Measurements from ENCODE around the gene KIF1B. TPM values are rescaled to one million over a fixed set of nuclear protein-coding genes. Genes with fewer than 3 reads are reported as not detected.
A peak's percentile ranks its signal among the peaks of the same experiment; 100 is the strongest.
"Not testable (repeated sequence)": the region's sequence is repeated elsewhere in the genome, so short reads cannot be mapped to it uniquely, and the experiment has no call there.

The KIF1B gene
- polyA plus RNA-seq, 4 donors = 39.2 to 51.4 (median 42.2) TPM

DNA sequence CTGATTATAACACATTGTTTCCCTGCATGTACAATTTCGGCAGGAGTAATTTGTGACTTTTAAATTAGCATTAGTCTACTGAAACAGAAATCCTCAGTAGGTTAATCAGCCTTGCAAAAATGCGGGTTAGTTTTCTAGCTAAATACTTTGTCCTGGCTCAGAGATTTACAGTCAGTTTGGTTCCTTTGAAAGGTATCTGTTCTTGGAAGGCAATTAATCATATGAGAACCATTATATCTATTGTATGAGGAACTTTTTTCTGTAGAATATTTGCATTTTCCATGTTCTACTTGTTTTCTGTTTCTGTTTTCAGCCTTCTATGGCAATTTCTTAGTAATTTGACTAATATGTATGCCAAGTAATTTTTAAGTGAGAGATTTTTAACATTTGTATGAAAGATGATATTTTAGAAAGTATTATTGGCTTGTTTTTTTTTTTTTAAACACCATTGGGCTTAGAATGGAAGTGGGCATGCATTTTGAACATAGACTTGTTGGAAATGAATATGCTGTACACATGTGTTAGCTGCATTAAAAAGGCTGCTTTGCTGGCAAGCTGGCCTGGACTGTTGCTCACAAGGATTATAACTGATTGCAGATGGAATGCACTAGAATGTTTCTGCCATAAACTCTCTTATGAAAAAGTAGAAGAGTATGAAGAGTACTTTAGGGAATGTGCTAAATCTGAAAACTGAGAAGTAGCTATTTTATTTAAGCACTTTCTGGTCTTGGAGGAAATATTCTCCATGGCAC, 26.2 kb downstream of the KIF1B start:
- no peak for DNase-seq (ENCODE audit: low read depth in 4 of 4, low spot score in 2 of 4)

DNA sequence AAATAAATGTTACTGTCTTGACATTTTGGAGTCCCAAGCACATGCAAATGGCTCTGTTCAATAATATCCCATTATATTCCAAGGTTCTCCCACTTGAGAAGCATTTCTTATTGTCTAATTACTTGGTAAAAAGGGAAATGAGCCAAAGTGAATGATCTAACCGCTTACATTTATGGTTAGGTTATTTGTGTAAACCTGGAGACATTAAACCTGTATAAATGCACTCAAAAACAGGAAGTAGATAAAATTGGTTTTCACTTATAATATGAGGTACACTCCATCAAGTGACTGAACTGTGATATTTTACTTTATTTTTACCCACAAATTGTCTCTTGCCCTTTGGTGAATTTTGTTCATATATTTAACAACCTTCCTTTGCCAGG, 26.8 kb downstream of the KIF1B start:
- no peak for DNase-seq (ENCODE audit: low read depth in 4 of 4, low spot score in 2 of 4)

DNA sequence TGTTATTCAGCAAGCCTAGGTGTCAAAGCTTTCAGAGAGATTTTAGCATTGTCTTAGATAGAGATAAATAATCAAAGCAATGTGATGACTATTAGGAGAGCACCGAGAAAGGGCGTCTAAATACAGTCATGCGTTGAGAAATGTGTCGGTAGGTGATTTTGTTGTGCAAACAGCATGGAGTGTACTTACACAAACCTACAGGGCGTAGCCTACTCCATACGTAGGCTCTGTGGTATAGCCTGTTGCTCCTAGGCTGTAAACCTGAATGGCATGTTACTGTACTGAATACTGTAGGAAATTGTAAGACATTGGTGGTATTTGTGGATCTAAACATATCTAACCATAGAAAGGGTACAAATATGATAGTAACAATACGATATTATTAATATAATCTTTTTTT, 31.8 kb downstream of the KIF1B start:
- DNase-seq (ENCODE audit: low read depth in 4 of 4, low spot score in 2 of 4) = no peak

DNA sequence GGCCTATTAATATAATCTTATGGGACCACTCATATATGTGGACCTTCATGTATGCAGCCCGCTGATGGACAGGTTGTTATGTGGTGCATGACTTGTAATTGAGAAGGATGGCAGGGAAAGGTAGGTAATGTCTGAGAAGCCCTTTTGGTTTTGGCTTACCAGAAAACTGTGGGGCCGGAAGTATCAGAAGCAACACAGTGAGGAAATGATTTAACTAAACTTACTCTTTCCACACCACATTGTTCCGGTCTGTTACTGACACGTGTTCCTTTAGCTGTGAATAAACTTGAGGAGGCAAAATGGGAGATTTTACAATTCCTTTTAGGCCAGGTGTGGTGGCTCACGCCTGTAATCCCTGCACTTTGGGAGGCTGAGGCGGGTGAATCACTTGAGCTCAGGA, 32.4 kb downstream of the KIF1B start:
- DNase-seq (ENCODE audit: low read depth in 4 of 4, low spot score in 2 of 4) = no peak

DNA sequence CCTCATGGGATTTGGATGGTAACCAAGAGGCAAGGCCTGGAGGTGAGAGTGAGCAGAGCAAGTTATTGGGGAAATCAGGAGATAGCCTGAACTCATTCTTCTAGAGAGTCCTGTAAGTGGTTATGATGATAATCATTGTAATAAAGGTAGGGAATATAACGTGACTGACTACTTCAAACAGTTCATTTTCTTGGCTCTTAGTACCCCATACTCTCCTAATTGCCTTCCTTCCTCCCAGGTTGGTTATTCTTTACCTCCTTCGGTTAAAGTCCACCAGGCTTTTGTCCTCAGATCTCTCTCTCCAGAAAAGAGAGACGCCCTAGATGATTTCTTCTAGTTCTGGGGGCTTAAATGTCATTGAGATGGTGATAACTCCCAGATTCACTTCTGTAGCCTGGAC, 35.3 kb downstream of the KIF1B start:
- no peak for DNase-seq (ENCODE audit: low read depth in 4 of 4, low spot score in 2 of 4)

DNA sequence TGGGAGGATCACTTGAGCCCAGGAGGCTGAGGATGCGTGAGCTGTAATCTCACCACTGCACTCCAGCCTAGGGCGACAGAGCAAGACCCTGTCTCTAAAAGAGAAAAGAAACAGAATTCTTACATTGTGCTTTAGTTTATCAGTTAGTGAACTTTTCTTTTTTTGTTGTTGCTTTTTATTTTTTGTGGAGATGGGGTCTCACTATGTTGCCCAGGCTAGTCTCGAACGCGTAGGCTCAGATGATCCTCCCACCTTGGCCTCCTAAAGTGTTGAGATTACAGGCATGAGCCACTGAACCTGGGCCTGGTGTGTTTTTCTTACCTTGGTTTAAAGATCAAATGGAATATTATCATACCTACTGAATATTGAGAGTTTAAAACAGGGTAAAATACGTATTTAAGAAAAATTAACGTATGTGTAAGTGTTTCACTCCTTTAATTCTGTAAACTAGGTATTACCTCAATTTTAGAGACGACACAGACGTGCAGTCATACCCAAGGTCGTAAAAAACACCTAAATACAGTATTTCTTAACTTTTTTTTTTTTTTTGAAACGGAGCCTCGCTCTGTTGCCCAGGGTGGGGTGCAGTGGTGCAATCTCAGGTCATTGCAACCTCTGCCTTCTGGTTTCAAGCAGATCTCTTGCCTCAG, 39.6 kb downstream of the KIF1B start:
- DNase-seq (ENCODE audit: low read depth in 4 of 4, low spot score in 2 of 4) = no peak

DNA sequence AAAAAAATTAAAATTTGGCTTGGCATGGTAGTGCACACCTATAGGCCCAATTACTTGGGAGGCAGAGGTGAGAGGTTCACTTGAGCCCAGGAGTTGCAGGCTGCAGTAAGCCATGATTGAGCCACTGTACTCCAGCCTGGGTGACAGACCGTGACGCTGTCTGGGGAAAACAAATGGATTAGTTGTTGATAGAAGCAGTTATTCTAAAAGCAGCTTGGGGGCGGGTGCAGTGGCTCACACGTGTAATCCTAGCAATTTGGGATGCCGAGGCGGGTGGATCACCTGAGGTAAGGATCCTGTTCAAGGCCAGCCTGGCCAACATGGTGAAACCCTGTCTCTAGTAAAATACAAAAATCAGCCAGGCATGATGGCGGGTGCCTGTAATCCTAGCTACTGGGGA, 40.3 kb downstream of the KIF1B start:
- DNase-seq (ENCODE audit: low read depth in 4 of 4, low spot score in 2 of 4) = peak in 2 of 4 donors; percentile 19 to 43

DNA sequence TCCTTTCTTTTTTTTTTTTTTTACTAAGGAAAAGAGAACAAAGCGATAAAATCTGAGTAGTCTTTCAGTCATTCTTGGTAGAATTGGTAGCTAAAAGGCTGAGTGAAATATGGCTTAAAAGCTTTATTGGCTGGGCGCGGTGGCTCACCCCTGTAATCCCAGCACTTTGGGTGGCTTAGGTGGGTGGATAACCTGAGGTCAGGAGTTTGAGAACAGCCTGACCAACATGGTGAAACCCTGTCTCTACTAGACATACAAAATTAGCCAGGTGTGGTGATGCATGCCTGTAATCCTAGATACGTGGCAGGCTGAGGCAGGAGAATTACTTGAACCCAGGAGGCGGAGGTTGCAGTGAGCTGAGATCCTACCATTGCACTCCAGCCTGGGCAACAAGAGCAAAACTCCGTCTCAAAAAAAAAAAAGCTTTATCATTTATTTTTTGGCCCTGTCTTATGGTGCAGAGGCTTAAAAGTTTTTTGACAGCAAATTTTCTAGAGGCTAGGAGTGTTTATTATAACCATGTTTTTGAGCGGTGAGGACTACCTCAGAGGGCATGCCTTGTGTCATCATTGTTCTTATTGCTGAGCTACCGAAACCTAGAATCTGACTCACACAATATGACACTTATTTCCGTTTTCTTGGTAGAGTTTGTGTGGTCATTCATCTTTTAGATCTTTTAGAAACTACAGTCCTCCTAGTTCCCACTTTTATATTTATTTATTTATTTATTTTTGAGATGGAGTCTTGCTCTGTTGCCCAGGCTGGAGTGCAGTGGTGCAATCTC, 41.1 kb downstream of the KIF1B start:
- not testable (repeated sequence) for DNase-seq (ENCODE audit: low read depth in 4 of 4, low spot score in 2 of 4)

DNA sequence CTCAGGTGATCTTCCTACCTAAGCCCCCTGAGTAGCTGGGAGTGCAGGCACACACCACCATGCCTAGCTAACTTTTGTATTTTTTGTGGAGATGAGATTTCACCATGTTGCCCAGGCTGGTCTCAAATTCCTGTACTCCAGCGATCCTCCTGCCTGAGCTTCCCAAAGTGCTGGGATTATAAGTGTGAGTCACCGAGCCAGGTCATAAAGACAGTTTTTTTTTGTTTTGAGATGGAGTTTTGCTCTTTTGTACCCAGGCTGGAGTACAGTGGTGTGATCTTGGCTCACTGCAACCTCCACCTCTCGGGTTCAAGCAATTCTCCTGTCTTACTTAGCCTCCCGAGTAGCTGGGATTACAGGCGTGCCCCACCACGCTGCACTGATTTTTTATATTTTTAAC, 42.1 kb downstream of the KIF1B start:
- no peak for DNase-seq (ENCODE audit: low read depth in 4 of 4, low spot score in 2 of 4)

DNA sequence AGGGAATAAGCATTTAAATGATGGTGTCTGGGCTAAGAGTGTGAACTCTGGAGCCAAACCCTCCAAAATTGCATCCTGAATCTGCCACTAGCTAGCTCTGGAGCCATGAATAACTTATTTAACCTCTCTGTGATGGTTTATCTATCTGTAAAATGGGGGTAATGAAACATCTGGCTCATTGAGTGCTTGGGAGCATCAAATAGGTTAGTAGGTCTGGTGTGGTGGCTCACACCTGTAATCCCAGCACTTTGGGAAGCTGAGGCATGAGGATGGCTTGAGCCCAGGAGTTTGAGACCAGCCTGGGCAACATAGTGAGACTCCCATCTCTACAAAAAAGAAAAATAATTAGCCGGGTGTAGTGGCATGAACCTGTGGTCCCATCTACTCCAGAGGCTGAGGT, 42.8 kb downstream of the KIF1B start:
- DNase-seq (ENCODE audit: low read depth in 4 of 4, low spot score in 2 of 4) = no peak

DNA sequence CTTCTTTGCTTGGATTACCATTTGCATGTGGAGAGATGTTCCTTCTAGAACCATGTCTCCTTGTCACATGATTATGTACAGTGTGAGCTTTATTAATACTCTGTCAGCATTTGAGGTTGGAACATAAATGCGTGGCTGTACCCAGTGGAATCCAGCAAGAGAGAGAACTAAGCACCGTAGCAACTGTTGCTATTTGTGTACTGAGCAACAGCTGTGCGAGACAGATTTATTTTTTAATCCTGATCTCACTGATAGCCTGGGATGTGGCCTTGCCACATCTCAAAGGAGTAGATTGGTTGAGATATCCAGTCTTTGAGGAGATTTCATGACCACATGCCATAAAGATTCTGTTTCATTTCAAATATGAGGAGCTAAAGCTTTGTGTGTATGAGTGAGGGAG, 43.4 kb downstream of the KIF1B start:
- peak; percentile 48 to 63 (median 58) for DNase-seq (ENCODE audit: low read depth in 4 of 4, low spot score in 2 of 4)

DNA sequence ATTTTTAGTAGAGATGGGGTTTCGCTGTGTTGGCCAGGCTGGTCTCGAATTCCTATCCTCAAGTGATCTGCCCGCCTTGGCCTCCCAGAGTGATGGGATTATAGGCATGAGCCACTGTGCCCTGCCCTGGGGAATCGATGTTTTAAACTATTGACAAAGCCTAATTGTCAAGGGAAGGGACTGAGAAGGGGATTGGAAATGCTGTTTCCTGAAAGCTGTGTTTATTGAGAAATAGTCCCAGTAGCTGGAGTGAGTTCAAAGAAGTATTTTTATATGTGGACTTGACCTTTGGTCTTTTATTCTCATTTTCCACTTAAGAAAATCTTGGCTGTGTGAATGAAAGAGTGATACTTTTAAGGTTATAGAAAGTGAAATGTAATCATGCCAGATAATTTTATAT, 47.5 kb downstream of the KIF1B start:
- DNase-seq (ENCODE audit: low read depth in 4 of 4, low spot score in 2 of 4) = no peak

DNA sequence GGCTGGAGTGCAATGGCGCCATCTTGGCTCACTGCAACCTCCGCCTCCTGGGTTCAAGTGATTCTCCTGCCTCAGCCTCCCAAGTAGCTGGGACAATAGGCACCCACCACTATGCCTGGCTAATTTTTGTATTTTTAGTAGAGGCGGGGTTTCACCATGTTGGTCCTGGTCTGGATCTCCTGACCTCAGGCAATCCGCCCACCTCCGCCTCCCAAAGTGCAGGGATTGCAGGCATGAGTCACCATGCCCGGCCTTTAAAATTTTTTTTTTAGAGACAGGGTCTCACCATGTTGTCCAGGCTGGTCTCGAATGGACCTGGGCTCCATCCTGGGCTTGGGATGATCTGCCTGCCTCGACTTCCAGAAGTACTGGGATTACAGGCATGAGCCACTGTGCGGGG, 49.2 kb downstream of the KIF1B start:
- not testable (repeated sequence) for DNase-seq (ENCODE audit: low read depth in 4 of 4, low spot score in 2 of 4)

DNA sequence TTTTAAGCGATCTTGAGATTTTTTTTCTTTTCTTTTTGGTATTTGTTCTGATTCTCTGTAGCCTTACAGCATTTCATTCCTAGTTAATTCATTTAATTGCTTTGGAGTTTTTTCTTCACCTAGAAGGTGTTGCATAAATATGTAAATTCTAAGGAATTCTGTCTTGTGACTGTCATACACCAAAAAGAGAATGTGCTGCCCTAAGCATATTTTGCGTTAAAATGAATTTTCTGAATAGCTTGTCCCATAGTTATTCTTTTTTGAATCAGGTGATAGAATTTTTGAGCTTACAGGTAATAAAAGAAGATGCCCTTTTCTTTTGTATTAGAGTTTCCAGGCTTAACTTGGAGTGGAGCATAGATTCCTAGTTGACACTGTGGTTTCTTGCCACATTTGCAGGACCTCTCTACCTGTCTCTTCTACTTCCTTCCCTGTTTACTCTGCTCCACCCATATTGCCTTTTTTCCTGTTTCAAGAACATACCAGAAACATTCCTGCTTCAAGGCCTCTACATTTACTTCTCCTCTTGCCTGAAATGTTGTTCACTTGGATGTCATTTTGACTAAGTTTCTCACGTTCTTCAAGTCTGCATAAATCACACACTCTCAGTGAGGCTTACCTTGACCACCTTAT, 53.2 kb downstream of the KIF1B start:
- no peak for DNase-seq (ENCODE audit: low read depth in 4 of 4, low spot score in 2 of 4)

DNA sequence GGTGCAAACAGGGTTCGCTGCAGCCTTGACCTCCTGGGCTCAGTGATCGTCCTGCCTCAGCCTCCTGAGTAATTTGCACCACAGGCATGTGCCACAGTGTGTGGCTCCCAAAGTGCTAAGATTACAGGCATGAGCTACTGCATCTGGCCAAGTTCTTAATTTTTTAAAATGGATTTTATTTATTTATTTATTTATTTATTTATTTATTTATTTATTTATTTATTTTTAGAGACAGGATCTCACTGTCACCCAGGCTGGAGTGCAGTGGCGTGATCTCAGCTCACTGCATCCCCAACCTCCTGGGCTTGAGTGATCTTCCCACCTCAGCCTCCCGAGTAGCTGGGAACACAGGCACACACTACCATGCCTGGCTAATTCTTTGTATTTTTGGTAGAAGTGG, 54.7 kb downstream of the KIF1B start:
- no peak for DNase-seq (ENCODE audit: low read depth in 4 of 4, low spot score in 2 of 4)

DNA sequence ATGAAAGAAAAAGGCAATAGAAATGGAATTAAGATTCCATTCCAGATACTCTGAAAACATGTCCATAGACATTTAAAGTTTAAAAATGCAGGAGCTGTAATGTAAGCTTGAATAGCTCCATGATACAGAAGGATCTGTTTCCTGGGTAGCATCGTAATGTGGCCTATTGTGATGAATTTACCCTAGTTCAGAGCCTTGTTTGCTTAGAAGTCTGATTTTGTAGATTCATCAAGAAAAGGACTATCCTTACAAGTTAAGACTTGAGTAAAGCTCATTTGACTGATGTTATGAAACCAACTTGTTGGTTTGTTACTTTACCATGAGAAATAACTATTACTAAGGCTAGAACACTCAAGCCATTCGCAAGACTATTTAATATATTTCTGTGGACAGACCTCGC, 55.5 kb downstream of the KIF1B start:
- no peak for DNase-seq (ENCODE audit: low read depth in 4 of 4, low spot score in 2 of 4)

DNA sequence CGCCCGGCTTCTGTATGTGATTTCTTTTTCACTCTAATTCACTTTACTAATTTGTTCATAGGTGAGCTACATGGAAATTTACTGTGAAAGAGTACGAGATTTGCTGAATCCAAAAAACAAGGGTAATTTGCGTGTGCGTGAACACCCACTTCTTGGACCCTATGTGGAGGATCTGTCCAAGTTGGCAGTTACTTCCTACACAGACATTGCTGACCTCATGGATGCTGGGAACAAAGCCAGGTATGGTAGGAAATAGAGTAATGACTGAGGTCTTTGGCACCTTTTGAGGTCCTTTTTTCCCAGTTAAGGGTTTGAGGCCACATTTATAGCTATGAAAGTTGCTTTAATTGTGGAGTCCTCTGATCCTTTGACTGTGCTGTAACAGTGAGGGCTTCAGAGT, 56.9 kb downstream of the KIF1B start:
- DNase-seq (ENCODE audit: low read depth in 4 of 4, low spot score in 2 of 4) = no peak

DNA sequence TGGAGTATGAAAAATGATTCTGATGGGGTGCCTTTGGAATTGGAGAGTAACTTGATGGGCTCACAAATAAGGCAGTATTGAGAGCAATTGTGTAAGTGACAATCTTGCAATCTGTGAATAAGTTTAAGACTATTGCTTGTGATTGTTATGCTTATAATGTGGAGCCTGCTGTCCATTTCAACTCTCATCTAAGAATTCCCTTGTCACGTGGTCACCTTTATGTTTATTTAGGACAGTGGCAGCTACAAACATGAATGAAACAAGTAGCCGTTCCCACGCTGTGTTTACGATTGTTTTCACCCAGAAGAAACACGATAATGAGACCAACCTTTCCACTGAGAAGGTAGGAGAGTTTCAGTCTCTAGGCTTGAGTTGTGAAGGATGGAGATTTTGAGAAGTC, 57.6 kb downstream of the KIF1B start:
- DNase-seq (ENCODE audit: low read depth in 4 of 4, low spot score in 2 of 4) = no peak

DNA sequence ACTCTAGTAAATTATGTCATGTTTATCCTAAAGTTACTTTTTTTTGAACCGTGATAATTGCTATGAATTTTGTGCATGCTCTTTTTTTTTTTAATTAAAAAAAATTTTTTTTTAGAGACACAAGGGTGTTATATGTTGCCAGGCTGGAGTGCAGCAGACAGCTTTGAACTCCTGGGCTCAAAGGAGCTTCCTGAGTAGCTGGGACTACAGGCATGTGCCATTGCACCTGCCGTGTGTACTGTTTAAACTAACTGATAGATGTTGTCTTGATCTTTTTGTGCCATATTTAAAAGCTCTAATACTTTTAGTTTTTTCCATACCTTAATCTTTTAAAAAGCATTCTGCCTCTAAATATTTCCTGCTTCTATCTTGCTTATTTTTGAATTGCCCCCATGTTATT, 60.7 kb downstream of the KIF1B start:
- no peak for DNase-seq (ENCODE audit: low read depth in 4 of 4, low spot score in 2 of 4)

DNA sequence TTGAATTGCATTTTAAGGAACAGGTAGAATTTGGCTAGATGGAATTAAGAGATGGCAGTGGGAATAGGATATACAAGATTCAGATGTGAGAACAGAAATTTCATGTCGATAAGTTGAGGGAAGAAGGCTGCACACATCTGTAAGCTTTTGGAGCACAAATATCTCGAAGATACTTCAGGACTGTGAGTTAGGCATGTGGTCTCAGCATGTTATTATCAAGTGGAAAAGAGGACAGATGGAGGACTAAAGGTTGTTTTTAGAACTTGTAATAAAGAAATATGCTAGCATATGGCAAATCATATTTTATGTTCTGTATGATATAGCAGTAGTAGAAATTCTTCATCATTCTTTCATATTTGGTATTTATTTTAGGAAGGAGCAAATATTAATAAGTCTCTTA, 61.5 kb downstream of the KIF1B start:
- DNase-seq (ENCODE audit: low read depth in 4 of 4, low spot score in 2 of 4) = no peak

DNA sequence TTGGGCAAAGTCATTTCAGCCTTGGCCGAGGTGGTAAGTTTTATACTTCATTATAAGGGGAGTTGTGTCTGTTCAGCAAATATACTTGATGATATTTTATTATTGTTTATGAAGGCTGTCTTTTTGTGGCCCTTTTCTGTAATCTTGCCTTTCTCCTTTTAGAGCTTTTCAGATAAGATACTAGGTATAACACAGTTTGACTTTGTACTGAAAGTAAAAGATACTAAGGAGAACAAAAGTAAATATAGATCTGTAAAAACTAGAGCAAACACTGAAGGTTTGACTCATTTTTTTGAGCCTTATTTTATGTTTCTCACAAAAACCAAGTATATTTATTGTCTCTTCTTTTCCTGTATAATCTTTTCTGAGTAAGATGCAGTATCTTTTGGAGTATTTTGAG, 61.9 kb downstream of the KIF1B start:
- DNase-seq (ENCODE audit: low read depth in 4 of 4, low spot score in 2 of 4) = no peak

All from left renal cortex interstitium (tissue), 4 donors.